Activated naive CD4-positive, alpha-beta T cell treated with anti-CD3 and anti-CD28 coated beads, Interleukin-2, amount 50 U/mL, for 24 hours (primary cell): ENCODE data around the gene NME8.

Experiments used
- H3K27ac Mint-ChIP-seq: one replicate; pipeline ENCODE4 v1.8.0; 2021; ENCODE audit warnings: mild to moderate bottlenecking, mixed read lengths
- H3K27me3 Mint-ChIP-seq: one replicate; pipeline ENCODE4 v1.8.0; 2021; ENCODE audit warnings: mixed read lengths
- H3K36me3 Mint-ChIP-seq: one replicate; pipeline ENCODE4 v1.8.0; 2021; ENCODE audit warnings: mixed read lengths
- H3K4me1 Mint-ChIP-seq: one replicate; pipeline ENCODE4 v1.8.0; 2021; ENCODE audit warnings: mixed read lengths
- H3K4me3 Mint-ChIP-seq: one replicate; pipeline ENCODE4 v1.8.0; 2021; ENCODE audit warnings: mild to moderate bottlenecking, mixed read lengths
- H3K9me3 Mint-ChIP-seq: one replicate; pipeline ENCODE4 v1.8.0; 2021; ENCODE audit warnings: mixed read lengths

NME8 gene

GRCh38 chr7:37947138-37947940 is 98.9 kb downstream of the NME8 start:
- Mint-ChIP-seq H3K4me1 (no peaks in the 10 kb centered on the region), H3K27me3 (no peaks in the 10 kb centered on the region), H3K9me3 (no peaks in the 10 kb centered on the region), H3K27ac (no peak overlapping the region), H3K4me3 (no peak overlapping the region), H3K36me3 (no peaks in the 10 kb centered on the region)

- Mint-ChIP-seq H3K27ac (no peak overlapping the region), H3K4me3 (no peak overlapping the region), H3K36me3 (no peaks in the 10 kb centered on the region), H3K9me3 (no peaks in the 10 kb centered on the region), H3K4me1 (no peaks in the 10 kb centered on the region), H3K27me3 (no peaks in the 10 kb centered on the region)
Measured at GRCh38 chr7:37947941-37948210, 99.5 kb downstream of the NME8 start.
